ENCODE data around the gene RASA1. TPM values are rescaled to one million over a fixed set of nuclear protein-coding genes. Genes with fewer than 3 reads are reported as not detected.

Gene RASA1
- total RNA-seq, 2 donors from 2014 or later = 15.6 to 17.8 TPM

DNA sequence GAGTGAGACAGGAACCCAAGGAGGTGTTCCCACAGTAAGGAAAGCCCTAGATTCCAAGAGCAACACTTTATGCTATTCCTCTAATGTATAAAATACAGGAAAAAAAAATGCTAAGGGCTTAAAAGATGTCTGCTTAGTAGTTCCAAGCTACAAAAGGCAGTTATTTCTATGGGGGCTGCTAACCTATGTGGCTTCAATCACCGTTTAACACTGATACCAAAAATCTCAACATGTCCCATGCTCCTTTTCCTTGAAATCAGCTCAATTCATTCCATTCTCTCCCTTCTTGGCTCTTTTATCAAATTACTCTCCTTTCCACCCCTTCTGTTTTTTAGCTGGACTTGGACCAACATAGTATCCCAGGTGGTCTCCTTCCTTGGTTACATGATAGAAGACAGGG, 124.5 kb downstream of the RASA1 start:
- H3K4me3 ChIP-seq = no peak overlapping the region
- peak overlapping the region in 2 of 4 donors; percentile 14 to 55 for H3K27ac ChIP-seq
- intact Hi-C loops (cut with DNase I) = no loop called here
- no peak for TF ChIP-seq CTCF (IDR thresholded peaks at IDR 0.05)
- TF ChIP-seq POLR2A (IDR thresholded peaks at IDR 0.05) = no peak
- DNase-seq (no peak), ATAC-seq (no peak)
- no peaks in the 10 kb centered on the region for H3K27me3 ChIP-seq
- H3K9me3 ChIP-seq = no peaks in the 10 kb centered on the region
- H3K36me3 ChIP-seq (replicated peaks in 1 of 2; ENCODE audit: insufficient read depth in 1 of 2, low read depth in 2 of 2) = peaks cover 0 to 19% of the 10 kb centered on the region in 2 donors
- H3K4me1 ChIP-seq = peaks cover 33% of the 10 kb centered on the region
- 92 to 93% methylated on average over 1 of the region's 1 CpG for WGBS, 2 donors

DNA sequence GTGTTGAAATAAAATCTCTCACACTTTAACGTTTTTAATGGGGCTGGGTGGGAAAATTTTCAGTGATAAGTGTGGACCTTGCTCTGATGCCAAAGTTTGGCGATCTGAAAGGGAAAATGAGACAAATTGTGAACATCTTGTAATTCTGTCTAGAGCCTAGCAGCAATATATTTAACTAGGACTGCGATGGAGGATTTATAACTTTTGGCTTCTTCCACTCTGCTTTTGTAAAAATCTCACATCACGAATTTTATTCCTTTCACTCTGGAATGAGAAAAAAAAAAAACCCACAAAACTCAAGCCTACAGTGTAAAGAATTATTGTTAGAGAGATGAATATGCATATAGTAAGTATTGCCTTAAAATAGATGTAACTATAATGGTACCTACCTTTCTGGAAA, 125.1 kb downstream of the RASA1 start:
- H3K27ac ChIP-seq = peak overlapping the region in 2 of 4 donors; percentile 14 to 55
- intact Hi-C loops (cut with DNase I) = no loop called here

GRCh38 chr5:87393331-87393730, 125.6 kb downstream of the RASA1 start:
- no peak for TF ChIP-seq CTCF (IDR thresholded peaks at IDR 0.05)
- no peak for TF ChIP-seq POLR2A (IDR thresholded peaks at IDR 0.05)
- peak; percentile 69 for ATAC-seq
- H3K36me3 ChIP-seq (replicated peaks in 1 of 2; ENCODE audit: insufficient read depth in 1 of 2, low read depth in 2 of 2) = peaks cover 0 to 19% of the 10 kb centered on the region in 2 donors
- no peaks in the 10 kb centered on the region for H3K27me3 ChIP-seq
- H3K4me1 ChIP-seq = peaks cover 33% of the 10 kb centered on the region
- DNase-seq = no peak
- intact Hi-C loops (cut with DNase I) = no loop called here
- H3K9me3 ChIP-seq = no peaks in the 10 kb centered on the region
- peak overlapping the region in 2 of 4 donors; percentile 14 to 55 for H3K27ac ChIP-seq
- 37 to 45% methylated on average over 2 of the region's 2 CpGs for WGBS, 2 donors
- H3K4me3 ChIP-seq = no peak overlapping the region

More for the DNA sequence above, 125.1 kb downstream of the RASA1 start:
- H3K4me1 ChIP-seq = peaks cover 33% of the 10 kb centered on the region
- TF ChIP-seq CTCF (IDR thresholded peaks at IDR 0.05) = no peak
- TF ChIP-seq POLR2A (IDR thresholded peaks at IDR 0.05) = no peak
- ATAC-seq (no peak), DNase-seq (no peak)
- peaks cover 0 to 19% of the 10 kb centered on the region in 2 donors for H3K36me3 ChIP-seq (replicated peaks in 1 of 2; ENCODE audit: insufficient read depth in 1 of 2, low read depth in 2 of 2)
- H3K9me3 ChIP-seq = no peaks in the 10 kb centered on the region
- 46 to 49% methylated on average over 4 of the region's 4 CpGs for WGBS, 2 donors
- no peaks in the 10 kb centered on the region for H3K27me3 ChIP-seq
- no peak overlapping the region for H3K4me3 ChIP-seq

DNA sequence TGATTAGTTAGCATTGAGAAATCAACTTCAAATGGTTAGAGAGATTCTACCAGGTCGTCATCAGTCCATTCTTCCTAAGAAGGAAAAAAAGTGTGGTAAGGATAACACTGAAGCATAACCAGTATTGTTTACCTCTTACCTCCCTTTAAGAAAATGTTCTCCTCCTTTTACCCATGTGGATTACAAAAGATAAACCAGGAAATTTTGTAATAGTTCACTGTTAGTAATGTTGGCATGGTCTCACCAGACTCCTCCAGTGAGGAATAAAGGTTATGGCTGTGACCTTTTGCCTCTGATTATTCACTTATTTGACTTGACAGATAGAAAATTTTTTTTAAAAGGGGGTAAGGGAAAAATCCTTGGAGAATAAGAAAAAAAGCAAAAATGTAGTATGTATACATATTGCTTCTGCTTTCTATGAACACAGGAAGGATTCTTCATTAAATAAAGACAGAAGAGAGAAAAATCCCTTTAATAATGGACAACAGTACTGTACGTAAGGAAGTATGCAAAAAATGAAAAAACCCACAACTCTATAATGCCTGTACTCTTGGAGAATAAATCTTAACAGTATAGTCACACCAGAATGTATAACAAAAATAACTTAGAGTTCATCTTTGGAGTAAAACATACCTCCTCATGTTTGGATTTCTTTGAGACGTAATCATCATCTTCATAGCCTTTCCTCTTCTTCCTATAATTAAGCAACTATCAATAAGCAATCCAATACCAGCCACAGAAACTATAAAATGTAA, 126.9 kb downstream of the RASA1 start:
- no peak overlapping the region for H3K4me3 ChIP-seq
- DNase-seq (no peak), ATAC-seq (no peak)
- H3K27me3 ChIP-seq = no peaks in the 10 kb centered on the region
- no peaks in the 10 kb centered on the region for H3K9me3 ChIP-seq
- peak overlapping the region in 1 of 4 donors; percentile 55 for H3K27ac ChIP-seq
- TF ChIP-seq POLR2A (IDR thresholded peaks at IDR 0.05) (no peak), CTCF (IDR thresholded peaks at IDR 0.05) (no peak)
- 82 to 85% methylated on average over 3 of the region's 3 CpGs for WGBS, 2 donors
- intact Hi-C loops (cut with DNase I) = no loop called here
- peaks cover 37% of the 10 kb centered on the region for H3K4me1 ChIP-seq
- peaks cover 0 to 15% of the 10 kb centered on the region in 2 donors for H3K36me3 ChIP-seq (replicated peaks in 1 of 2; ENCODE audit: insufficient read depth in 1 of 2, low read depth in 2 of 2)
